NCI-H774 (cell line): ENCODE results near the gene SMAD9.
"Not testable (repeated sequence)": the region's sequence is repeated elsewhere in the genome, so short reads cannot be mapped to it uniquely, and the experiment has no call there.

Experiments
- DNase-seq: peaks from one replicate; lab custom pipeline; 2025; lab: John Stamatoyannopoulos, UW

The SMAD9 gene

DNA sequence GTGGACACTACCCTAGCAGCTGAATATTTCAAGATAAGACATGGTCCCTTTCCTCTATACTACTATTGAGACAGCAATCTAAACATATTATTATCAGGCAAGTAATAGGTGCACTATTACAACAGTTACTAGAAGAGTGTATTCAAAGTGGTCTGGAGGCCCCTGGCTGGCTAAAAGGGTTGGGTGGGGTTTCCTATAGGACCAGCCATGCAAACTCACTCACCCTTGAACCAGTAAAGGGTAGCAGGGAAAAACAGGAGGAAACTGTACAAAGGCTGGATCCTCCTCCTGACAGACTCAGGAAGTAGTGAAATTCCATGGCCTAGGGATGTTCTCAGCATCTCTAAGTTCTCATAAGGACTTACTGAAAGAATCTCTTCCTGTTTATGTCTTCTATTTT lies 7.7 kb downstream of the SMAD9 start:
- no peak for DNase-seq

DNA sequence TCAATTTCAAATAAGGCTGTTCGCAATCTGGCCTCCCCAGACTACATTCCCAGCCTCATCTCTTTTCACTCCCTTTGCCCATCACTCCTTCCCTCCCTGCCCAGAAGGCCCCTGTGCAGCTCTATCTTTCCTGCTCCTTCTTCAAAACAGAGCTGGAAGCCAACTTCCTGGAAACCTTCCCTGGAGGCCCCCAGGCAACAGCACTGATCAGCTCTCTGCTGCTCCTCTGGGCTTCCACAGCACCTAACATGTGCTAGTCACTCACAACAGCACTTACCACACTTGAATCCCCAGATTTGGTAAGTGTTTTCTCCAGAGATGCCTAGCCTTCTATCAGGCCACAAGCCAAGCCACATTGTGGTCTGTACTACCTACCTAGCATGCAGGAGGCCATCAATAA lies 9.5 kb downstream of the SMAD9 start:
- DNase-seq: no peak

DNA sequence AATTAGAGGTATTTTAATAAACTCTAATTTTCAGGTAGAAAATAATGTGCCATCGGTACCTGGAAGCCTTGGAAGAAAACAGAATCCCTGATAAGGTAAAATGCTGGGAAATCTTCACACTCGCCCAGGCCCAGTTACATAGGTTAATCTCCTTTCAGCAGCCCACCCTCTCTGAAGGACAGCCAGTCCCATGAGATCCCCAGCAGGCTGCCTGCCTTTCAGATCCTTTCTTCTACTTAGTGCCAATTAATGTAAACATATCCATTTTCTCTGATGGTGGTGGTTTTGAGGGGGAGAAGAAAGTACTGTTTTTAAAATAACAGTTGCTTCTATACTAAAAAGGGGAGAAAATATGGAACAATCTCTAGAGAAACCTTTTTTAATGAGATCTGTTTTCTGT lies 12.2 kb downstream of the SMAD9 start:
- no peak for DNase-seq

DNA sequence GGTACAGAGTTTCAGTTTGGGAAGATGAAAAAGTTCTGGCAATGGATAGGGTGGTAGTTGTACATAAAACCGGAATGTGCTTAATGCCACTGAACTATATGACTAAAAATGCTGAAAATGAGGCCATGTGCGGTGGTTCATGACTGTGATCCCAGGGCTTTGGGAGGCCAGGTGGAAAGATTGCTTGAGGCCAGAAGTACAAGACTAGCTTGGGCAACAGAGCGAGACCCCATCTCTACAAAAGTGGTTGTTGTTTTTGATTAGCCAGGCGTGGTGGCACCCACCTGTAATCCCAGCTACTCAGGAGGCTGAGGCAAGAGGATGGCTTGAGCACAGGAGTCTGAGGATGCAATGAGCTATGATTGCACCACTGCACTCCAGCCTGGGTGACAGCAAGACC lies 12.8 kb downstream of the SMAD9 start:
- DNase-seq: no peak

DNA sequence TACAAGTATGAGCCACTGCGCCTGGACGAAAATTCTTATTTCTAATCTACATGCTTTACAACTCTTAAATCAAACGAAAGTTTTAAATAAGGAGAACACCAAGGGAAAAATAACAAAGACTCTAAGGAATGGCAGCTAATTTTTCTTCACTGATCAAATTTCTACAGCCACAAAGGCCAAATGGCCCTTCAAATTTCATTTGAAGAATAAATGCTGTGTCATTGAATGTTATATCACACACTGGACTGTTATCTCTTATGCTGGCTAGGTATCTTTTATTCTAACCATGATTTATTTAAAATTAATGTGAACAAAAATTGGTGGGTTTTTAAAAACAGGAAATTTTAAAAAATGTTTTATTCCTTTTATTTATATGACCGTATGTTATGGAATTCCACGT lies 14.1 kb downstream of the SMAD9 start:
- DNase-seq: no peak

DNA sequence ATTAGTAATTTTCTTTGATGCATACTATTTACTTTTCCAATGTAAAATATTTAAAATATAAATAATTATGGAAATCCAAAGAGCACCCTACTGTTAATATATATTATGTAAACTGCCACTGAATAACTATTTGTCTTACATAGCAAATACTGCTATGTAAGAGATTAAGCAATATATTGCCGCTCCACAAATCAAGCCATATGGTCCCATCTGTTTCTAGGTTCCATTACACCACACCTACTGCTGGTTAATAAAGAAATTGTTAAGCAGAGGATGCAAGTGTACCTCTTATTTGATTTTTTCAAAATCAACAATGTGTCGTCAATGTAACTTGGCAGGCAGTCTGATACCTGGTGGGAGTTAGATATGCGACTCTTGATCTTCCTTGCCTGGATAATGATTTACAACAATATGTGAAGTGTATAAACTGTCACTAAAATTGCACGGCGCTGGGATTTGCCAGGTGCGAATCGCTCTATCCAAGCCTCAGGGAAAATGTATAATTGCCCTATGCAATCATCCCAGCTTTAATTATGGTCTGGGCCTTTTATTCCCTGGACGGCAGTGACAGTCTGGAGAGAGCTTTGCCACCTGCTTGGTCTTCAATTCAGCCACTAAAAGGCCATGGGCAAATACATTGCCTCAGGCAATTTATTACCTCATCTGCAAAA lies 16.0 kb downstream of the SMAD9 start:
- peak; percentile 91 for DNase-seq

DNA sequence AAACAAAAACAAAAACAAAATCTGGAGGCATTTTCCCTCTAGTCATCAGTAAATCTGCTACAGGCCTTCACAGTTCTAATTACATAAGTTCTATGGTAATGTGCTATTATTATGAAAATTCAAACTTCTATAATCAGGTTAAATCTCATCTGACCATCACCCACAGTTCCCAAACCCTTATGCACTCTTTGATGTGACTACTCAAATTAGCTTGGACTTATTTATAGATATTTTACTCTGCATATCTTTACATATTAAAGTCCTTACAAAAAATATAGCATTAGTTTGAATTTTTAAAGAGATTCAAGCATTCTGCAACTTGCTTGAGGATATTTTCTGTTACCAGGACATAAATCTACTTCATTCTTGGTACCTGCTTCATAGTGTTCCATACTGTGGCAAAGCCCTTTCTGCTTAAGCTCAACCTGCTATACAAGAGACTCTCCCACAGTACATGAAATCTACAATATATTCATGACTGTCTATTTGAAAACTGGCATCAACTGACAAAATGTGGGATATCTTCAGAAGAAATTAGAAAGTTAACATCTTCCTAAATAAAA lies 22.9 kb downstream of the SMAD9 start:
- no peak for DNase-seq

DNA sequence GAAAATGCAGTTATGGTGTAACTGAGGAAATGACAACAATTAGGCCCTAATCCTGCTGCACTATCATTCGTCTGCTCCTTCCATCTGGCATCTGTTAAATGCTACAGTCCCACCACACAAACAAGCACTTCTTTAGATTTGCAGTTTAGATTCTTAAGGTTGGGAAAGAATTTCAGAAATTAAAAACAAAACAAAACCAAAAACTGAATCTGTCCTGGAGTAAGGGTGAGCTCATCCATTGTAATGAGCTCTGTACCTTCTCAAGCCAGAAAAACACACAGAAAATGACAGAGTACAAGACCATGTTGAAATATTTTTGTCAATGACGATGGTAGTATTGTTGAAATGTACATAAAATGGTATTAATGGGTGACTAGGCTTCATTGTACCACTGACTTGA lies 28.3 kb downstream of the SMAD9 start:
- no peak for DNase-seq

DNA sequence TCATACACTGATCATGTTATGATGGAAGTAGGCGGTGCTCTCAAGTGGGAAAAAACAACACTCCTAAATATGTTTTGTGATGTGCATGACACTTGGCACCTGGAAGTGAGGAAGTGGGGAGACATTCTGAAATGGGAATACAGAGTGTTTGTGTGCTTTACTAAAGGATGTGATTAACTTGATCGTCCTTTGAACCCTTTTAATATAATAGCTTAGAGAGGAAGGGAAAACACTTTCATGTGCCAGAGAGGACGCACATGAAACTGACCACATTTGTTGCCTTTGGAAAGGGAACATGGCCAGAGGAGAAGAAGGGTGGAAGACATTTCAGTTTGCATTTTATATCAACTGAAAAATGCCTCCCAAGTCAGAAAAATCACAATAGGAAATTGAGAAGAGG lies 31.4 kb downstream of the SMAD9 start:
- no peak for DNase-seq

DNA sequence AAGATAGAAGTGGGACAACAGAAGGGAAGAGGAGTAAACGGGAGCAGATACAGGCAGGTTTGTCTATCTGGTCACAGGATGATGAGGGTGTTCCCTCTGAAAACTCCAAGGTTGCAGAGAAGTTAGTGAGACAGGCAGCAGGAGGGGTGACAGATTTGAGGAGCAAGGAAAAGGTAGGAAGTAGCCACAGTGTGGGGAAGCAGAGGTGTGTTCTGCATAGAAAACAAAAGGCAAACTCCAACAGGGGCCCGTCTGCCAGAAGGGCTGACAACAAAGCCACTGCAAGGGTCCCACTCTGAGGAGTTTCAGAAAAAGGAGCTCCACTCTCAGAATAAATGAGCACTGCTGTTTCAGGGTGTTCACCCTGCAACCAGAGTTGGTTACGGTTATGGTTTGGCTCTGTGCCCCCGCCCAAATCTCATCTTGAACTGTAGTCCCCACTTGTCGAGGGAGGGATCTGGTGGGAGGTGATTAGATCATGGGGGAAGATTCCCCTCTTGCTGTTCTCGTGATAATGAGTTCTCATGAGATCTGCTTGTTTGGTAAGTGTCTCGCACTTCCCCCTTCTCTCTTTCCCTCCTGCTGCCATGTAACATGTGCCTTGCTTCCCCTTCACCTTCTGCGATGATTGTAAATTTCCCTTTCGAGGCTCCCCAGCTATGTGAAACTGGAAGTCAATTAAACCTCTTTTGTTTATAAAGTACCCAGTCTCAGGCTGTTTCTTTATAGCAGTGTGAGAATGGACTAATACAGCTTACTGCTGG lies 32.1 kb downstream of the SMAD9 start:
- DNase-seq: no peak

DNA sequence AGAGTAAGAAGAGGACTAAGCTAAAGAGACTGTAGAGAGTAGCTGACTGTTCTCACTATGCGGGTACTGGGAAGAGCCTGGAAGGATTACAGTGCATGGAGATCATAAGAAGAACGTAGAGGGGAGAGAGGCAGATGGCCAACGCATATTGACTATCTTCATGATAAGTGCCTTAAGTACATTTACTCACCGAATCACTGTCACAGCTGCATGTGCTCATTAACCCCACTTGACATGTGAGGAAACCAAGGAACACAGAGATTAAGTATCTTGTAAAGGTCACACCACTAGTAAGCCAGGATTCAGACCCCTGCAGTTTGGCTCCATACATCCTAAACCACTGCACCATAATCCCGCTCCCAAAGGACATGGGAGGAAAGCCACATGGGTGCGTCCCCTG lies 34.1 kb downstream of the SMAD9 start:
- DNase-seq: no peak

DNA sequence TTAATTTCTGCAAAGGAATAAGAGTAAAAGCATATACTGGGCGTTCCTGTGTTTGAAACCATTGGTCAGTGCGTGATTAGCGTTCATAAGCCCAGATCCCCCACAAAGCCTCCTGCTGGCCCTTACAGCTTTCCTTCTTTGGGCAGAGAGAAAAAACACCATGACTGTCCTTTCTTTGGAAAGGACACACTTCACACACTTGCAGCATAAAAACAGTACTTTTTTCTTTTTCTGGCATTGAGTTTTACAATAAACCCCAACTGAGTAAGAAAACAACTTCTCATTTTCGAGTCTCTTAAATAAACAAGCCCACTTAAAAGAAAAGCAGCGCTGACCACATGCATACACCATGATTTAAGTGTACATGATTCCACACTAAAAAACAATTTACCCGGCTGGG lies 35.8 kb downstream of the SMAD9 start:
- DNase-seq: no peak

DNA sequence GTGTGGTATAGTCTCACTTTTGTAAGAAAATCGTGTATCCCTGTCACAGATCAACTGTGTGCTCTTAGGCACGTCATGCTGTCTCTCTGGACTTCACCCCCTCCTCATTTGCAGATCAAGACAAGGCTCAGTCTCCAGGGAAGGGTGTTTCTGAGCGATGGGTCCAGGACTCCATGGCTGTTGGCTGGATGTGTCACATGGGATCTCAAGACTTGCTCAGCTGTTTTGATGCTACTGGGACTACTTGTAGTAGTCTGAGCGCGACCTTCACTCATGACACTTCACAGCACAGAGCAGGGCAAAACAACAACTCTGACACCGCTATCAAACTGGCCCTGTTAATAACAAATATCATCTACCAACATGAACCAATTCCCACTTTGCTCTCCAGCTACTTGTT lies 36.2 kb downstream of the SMAD9 start:
- no peak for DNase-seq

DNA sequence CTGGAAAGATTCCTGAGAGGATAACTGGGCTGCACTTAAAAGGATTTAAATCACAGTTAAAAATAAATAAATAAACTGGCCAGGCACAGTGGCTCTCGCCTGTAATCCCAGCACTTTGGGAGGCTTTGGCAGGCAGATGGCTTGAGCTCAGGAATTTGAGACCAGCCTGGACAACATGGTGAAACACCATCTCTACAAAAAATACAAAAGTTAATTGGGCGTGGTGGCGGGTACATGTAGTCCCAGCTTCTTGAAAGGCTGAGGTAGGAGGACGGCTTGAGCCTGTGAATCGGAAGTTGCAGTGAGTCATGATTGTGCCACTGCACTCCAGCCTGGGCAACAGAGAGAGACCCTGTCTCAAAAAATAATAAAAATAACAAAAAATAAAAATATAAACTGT lies 36.6 kb downstream of the SMAD9 start:
- DNase-seq: not testable (repeated sequence)

DNA sequence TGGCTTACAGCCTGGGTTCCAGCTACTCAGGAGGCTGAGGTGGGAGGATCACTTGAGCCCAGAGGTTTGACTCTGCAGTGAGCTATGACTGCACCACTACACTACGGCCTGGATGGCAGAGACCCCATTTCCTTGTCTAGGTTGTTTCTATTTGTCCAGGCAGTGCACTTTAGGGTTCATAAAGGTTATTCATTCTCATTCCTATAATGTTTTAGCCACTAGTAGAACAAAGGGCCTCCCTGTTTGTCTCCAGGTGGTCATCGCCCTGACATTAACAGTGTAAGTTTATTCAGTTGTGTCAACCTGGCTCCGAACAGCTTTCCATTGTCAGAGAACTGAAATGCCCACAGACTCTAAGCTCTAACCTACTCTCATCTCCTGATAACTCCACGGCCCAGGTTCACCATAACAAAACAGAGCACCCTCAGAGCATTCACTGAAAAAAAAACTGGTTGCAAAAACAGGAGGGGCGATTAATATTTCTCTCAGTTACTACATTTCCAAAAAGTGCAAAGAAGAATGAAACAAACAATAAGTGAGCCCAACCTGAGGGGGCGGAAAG lies 37.1 kb downstream of the SMAD9 start:
- DNase-seq: peak; percentile 19

DNA sequence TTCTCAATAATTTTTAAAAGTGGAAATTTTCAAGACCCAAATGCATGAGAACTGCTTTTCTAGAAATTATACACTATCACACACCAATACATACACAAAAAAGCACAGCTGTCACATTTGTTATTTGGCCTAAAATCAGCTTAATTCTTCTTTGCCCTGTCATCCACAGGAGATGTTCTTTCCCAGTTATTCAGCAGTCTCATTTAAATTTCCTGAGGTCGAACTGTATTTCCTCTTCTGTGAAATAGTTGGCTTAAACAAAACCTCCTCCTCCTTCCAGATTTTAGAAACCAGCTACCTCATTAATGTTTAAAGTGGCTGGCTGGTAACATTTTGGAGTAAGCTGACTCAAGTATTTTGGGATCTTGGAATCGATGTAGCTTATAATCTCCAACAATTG lies 39.1 kb downstream of the SMAD9 start:
- DNase-seq: no peak

DNA sequence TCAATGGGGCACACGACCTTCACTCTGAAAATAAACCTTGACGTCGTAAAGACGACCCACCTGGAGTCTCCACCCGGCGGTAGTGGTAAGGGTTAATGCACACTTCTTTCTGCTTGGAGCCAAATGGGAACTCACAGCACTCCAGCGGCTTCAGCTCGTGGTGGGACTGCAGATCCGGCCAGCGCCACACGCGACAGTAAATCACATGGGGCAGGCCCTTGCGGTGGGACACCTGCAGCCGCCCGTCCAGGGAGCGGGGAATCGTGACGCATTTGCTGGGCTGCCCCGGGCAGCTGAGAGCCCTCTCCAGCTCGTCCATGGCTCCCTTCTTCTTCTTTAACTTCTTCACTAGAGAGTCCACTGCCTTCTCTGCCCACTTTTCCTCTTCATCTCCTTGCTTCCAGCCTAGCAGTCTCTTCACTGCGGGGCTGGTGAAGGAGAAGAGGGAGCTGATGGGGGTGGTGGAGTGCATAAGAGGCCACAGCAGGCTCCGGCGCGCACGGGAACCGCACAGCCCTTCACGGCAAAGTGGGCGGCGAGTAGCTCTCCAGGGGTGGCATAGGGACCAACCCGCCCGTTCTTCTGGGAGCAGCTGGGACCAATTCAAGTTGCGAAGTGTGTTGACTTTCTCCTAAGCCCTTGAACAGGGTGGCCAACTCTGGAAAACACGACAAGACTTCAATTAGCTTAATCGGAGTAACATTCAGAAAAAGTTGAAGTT lies 40.7 kb downstream of the SMAD9 start:
- DNase-seq: no peak

DNA sequence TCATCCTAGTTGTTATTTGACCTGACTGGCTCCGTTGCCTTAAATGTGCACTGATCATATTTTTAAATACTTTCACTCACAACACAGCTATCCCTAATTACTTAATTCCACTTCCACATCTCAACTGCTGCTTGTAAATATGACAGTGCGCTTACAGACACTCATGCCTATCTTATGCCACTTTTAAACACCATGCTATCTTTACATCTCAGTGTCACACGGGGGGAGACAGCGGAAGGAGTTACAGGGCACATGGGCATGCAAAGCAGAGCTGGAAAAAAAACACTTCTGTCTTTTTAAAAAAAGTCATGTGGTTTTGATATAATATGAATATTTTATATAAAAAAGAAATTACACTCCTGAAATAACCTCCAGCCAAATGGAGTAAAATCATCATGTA lies 44.1 kb downstream of the SMAD9 start:
- no peak for DNase-seq

DNA sequence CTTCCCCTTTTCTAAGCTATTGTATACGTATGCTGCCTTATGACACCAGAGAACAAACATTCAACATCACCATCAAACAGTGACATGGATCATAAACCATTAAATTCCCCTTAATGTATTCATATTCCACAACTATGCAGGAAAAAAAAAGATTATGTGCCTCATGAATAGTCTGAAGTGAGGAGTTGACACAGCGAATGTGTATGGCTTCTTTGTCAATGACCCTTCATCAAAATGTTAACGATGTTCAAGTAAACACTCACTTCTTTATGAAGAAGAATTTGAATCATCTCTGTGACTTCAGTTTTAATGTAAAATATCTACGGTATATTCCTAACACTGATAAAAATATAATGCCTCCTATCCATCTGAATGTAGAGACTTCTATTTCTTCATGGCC lies 44.6 kb downstream of the SMAD9 start:
- no peak for DNase-seq

DNA sequence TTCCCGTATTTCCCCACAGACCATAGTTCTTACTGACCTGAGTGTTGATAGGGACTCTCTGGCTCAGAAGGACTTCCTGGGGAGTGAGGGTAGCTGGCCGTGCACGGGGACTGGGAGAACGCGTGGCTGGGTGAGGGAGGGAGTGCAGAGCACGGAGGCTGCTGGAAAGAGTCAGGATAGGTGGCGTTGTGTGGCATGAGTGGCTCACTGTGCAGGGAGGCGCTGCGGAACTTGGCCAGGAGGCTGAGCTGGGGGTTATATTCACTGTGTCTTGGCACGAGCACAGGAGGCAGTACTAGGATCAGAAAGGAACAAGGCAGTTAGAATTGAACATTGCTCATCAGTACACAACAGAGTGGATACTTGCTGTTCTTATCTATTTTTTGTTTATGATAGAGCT lies 47.4 kb downstream of the SMAD9 start:
- no peak for DNase-seq

DNA sequence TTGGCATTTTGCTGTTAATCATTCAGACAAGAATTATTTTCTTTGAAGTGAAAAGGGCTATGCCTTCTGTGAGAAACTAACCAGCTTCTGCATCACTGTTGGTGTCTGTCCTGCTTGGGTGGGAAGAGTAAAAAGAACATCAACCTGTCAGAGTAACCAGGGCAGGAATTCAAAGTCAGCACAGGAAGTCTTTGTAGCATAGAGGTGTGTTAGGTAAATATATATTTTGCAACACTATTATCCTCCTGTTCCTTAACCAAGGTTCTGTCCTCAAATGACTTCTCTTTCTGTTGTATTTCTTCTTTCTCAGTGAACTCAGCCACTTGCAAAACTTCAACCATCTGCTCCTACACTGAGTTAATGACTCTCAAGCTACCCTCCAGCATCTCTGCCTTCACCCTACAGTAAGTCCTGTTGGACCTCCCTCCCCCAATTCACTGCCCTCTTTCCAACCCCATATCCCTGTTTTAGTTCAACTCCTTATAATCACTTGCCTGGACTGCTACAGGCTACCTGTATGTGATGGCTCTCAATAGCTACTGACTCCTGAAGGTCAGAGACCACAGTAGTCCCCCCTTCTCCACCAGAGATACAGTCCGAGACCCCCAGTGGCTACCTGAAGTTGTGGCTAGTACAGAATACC lies 49.9 kb downstream of the SMAD9 start:
- DNase-seq: no peak

DNA sequence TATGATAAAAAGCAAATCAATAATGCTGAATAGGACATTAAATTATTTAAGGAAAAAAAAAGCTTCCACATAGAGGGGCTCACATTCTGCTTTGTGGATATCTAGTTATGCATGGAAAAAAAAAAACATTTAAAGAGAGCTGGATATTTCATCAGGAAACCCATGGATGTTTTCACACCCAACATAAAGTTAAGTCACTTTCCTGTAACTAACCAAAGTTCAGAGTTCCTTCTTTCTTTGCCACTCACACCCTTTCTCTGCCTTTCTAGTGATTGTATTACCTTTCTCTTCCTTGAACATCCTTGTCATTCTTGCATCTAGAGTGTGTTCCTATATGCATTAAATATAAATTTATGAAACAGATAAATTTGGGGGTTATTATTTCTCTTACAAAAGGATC lies 53.8 kb downstream of the SMAD9 start:
- DNase-seq: no peak
